GM18873 (cell line): ENCODE results near the gene FSTL1.
"Not testable (repeated sequence)": the region's sequence is repeated elsewhere in the genome, so short reads cannot be mapped to it uniquely, and the experiment has no call there.

Experiments
- ATAC-seq: cut with Tn5 transposase; IDR thresholded peaks from one replicate; pipeline ENCODE4 v1.9.1; 2021; ENCODE audit warnings: mild to moderate bottlenecking, moderate library complexity, moderate number of reproducible peaks; ENCODE audit not compliant: unreplicated experiment, low FRiP score

Gene FSTL1

GRCh38 chr3:120419797-120420196 is 31.0 kb downstream of the FSTL1 start:
- no peak for ATAC-seq

- peak; percentile 42 for ATAC-seq
Observed at GRCh38 chr3:120418866-120419490, 31.8 kb downstream of the FSTL1 start.

GRCh38 chr3:120418446-120418845 is 32.3 kb downstream of the FSTL1 start:
- no peak for ATAC-seq

- peak; percentile 99 for ATAC-seq
Observed at GRCh38 chr3:120417272-120417911, 33.4 kb downstream of the FSTL1 start.

- ATAC-seq = no peak
Observed at GRCh38 chr3:120416868-120417267, 33.9 kb downstream of the FSTL1 start.

- ATAC-seq = no peak
Observed at GRCh38 chr3:120415756-120416155, 35.0 kb downstream of the FSTL1 start.

GRCh38 chr3:120410541-120410940 is 40.3 kb downstream of the FSTL1 start:
- ATAC-seq = no peak

- no peak for ATAC-seq
Observed at GRCh38 chr3:120410116-120410515, 40.7 kb downstream of the FSTL1 start.

GRCh38 chr3:120407508-120408287 is 43.1 kb downstream of the FSTL1 start:
- ATAC-seq = no peak

GRCh38 chr3:120404876-120405275 is 45.9 kb downstream of the FSTL1 start:
- ATAC-seq = no peak

GRCh38 chr3:120402257-120402656 is 48.5 kb downstream of the FSTL1 start:
- ATAC-seq = no peak

GRCh38 chr3:120399372-120399771 is 51.4 kb downstream of the FSTL1 start:
- peak; percentile 85 for ATAC-seq

GRCh38 chr3:120396469-120396868 is 54.3 kb downstream of the FSTL1 start:
- ATAC-seq = no peak

GRCh38 chr3:120394347-120394746 is 56.4 kb downstream of the FSTL1 start:
- no peak for ATAC-seq

- no peak for ATAC-seq
Observed at GRCh38 chr3:120393761-120394160, 57.0 kb downstream of the FSTL1 start.

GRCh38 chr3:120393243-120393642 is 57.5 kb downstream of the FSTL1 start:
- ATAC-seq = no peak

GRCh38 chr3:120382941-120383447 is 67.8 kb downstream of the FSTL1 start:
- no peak for ATAC-seq

- ATAC-seq = no peak
Observed at GRCh38 chr3:120381503-120381902, 69.3 kb downstream of the FSTL1 start.

GRCh38 chr3:120377948-120378347 is 72.8 kb downstream of the FSTL1 start:
- not testable (repeated sequence) for ATAC-seq

GRCh38 chr3:120370463-120370862 is 80.3 kb downstream of the FSTL1 start:
- peak; percentile 59 for ATAC-seq

- peak; percentile 94 for ATAC-seq
Observed at GRCh38 chr3:120369037-120369467, 81.7 kb downstream of the FSTL1 start.
